Measurements from ENCODE around the gene TP63. TPM values are rescaled to one million over a fixed set of nuclear protein-coding genes. Genes with fewer than 3 reads are reported as not detected.

The TP63 gene
- polyA plus RNA-seq, 4 donors = under 0.01 to 0.12 (median 0.03) TPM; not detected in 1

DNA sequence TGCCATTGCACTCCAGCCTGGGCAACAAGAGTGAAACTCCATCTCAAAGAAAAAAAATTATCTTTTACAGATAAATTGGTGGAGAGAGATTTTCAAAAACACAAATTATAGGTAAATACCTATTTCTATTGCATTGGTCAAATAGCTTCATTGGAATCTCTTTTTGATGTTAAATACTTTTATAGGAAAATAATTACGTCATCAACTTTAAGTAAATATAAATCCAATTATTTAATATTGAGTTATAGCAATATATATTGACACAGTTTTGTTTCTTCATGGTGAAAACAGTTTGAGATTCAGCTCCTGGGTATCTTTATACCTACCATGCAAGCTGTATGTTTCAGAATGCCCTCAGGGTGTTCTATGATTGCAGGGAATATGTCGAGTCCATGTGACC is 172.1 kb downstream of the TP63 start:
- Histone ChIP-seq H3K4me3 (ENCODE audit: low read depth in 1 of 3, low read length in 3 of 3) (no peak overlapping the region), H3K27me3 (ENCODE audit: control insufficient read depth in 3 of 3, insufficient read depth in 3 of 3, low read length in 3 of 3) (no peaks in the 10 kb centered on the region), H3K9me3 (ENCODE audit: control insufficient read depth in 2 of 2, insufficient read depth in 1 of 2, low read depth in 1 of 2, low read length in 1 of 2) (no peaks in the 10 kb centered on the region), H3K27ac (ENCODE audit: low read depth in 1 of 3, low read length in 2 of 3) (no peak overlapping the region), H3K4me1 (ENCODE audit: control insufficient read depth in 3 of 3, insufficient read depth in 2 of 3, low read depth in 1 of 3, low read length in 2 of 3) (no peaks in the 10 kb centered on the region), H3K36me3 (ENCODE audit: control insufficient read depth in 3 of 3, insufficient read depth in 2 of 3, low read depth in 1 of 3, low read length in 3 of 3) (no peaks in the 10 kb centered on the region)
- no peak for DNase-seq
- no peak for FAIRE-seq
- 95 to 97% (median 96%) methylated on average over 2 of the region's 2 CpGs for WGBS, 3 donors

DNA sequence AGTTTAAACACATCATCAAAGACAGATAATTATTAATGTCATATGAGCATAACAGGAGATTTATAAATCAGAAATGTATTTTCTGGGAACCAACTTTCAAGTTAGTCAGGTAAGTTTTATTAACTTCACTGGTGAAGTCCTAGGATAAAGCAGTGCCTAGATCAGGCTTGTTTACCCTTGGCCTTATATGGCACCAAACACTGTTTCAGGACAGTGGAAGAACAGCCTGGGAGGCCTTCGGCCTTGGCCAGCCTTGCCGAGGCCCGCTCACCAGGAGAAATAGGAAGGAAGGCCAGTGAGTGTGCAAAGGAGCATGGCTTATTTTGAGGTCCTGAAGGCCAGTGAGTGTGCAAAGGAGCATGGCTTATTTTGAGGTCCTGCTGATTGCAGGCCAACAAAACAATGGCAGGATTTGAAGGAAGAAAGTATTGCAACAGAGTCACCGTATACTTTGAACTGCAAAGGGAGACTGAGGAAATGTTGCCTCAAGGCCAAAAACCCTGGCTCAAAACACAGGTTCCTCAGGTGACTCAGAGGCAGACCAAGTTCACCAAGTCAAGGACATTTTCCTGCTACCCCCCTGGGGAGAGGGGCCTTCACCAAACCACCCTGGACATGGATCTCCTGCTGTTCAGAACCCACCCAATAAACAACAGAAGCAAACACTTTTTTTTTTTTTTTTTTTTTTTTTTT is 174.3 kb downstream of the TP63 start:
- Histone ChIP-seq H3K27me3 (ENCODE audit: control insufficient read depth in 3 of 3, insufficient read depth in 3 of 3, low read length in 3 of 3) (no peaks in the 10 kb centered on the region), H3K4me3 (ENCODE audit: low read depth in 1 of 3, low read length in 3 of 3) (no peak overlapping the region), H3K9me3 (ENCODE audit: control insufficient read depth in 2 of 2, insufficient read depth in 1 of 2, low read depth in 1 of 2, low read length in 1 of 2) (no peaks in the 10 kb centered on the region), H3K4me1 (ENCODE audit: control insufficient read depth in 3 of 3, insufficient read depth in 2 of 3, low read depth in 1 of 3, low read length in 2 of 3) (no peaks in the 10 kb centered on the region), H3K27ac (ENCODE audit: low read depth in 1 of 3, low read length in 2 of 3) (no peak overlapping the region), H3K36me3 (ENCODE audit: control insufficient read depth in 3 of 3, insufficient read depth in 2 of 3, low read depth in 1 of 3, low read length in 3 of 3) (no peaks in the 10 kb centered on the region)
- 90 to 98% (median 95%) methylated on average over 4 of the region's 4 CpGs for whole genome bisulfite sequencing, 3 donors
- DNase-seq = no peak
- no peak for FAIRE-seq

DNA sequence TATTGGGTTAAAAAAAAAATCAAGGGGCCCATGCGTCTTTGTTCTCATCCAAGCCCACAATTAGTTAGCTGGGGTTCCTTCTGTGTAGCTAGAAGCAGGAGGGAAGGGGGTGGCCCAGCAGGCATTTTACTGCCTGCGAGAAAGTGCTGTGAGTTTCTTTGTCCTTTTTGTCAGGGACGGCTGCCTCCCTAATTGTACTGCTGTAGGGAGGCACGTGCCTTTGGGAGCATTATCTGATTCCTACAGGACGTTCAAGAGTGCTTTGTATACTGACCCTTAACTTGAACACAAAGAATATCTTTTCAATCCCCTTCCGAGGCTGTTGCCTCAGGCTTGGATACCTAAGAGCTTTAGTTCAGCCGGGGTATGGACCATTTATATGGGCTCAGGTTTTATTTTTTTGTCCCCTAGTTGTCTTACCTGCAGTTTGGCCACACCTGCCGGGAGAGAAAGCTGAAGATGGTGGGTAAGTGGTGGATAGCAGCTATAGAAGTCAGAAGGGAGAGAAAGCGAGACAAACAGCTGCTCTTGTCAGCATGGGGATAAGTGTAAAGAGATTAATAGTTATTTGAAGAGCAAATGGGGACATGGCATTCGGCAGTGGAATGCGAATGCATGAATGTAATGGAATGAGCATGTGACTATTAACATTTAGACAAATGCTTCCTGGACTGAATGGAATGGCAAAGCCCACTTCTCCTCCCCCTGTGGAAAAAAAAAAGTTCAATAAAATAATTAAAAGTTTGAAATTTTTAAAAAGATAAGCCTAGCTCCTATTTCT is 175.2 kb downstream of the TP63 start:
- Histone ChIP-seq H3K27ac (ENCODE audit: low read depth in 1 of 3, low read length in 2 of 3) (no peak overlapping the region), H3K27me3 (ENCODE audit: control insufficient read depth in 3 of 3, insufficient read depth in 3 of 3, low read length in 3 of 3) (no peaks in the 10 kb centered on the region), H3K9me3 (ENCODE audit: control insufficient read depth in 2 of 2, insufficient read depth in 1 of 2, low read depth in 1 of 2, low read length in 1 of 2) (no peaks in the 10 kb centered on the region), H3K4me1 (ENCODE audit: control insufficient read depth in 3 of 3, insufficient read depth in 2 of 3, low read depth in 1 of 3, low read length in 2 of 3) (no peaks in the 10 kb centered on the region), H3K4me3 (ENCODE audit: low read depth in 1 of 3, low read length in 3 of 3) (no peak overlapping the region), H3K36me3 (ENCODE audit: control insufficient read depth in 3 of 3, insufficient read depth in 2 of 3, low read depth in 1 of 3, low read length in 3 of 3) (no peaks in the 10 kb centered on the region)
- no peak for DNase-seq
- WGBS, 3 donors = 67 to 79% (median 77%) methylated on average over 11 of the region's 11 CpGs
- FAIRE-seq = no peak

DNA sequence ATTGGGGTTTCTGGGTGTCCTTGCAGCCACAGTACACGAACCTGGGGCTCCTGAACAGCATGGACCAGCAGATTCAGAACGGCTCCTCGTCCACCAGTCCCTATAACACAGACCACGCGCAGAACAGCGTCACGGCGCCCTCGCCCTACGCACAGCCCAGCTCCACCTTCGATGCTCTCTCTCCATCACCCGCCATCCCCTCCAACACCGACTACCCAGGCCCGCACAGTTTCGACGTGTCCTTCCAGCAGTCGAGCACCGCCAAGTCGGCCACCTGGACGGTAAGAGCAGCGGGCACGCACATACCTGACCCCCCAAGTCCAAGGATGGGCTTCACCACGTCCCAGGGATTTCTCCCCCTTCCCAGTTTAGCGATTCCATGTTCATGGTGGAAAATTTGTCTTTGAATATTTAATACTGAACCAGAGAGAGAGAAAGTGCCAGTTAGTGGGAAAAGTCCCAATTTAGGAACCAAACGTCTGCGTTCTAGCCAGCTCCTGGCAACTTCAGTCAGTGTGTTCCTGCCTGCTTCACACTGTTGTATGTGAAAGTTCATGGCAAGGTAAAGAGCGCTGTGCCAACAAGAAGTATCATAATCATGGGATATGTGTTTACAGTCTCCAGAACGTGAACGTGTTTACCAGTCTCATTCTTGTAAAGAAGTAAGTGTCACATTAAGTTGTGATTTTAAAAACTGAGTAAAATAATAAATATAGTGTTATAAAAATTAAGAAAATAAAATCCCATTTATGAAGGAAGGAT is 177.2 kb downstream of the TP63 start:
- Histone ChIP-seq H3K4me1 (ENCODE audit: control insufficient read depth in 3 of 3, insufficient read depth in 2 of 3, low read depth in 1 of 3, low read length in 2 of 3) (no peaks in the 10 kb centered on the region), H3K27me3 (ENCODE audit: control insufficient read depth in 3 of 3, insufficient read depth in 3 of 3, low read length in 3 of 3) (no peaks in the 10 kb centered on the region), H3K36me3 (ENCODE audit: control insufficient read depth in 3 of 3, insufficient read depth in 2 of 3, low read depth in 1 of 3, low read length in 3 of 3) (no peaks in the 10 kb centered on the region), H3K27ac (ENCODE audit: low read depth in 1 of 3, low read length in 2 of 3) (no peak overlapping the region), H3K9me3 (ENCODE audit: control insufficient read depth in 2 of 2, insufficient read depth in 1 of 2, low read depth in 1 of 2, low read length in 1 of 2) (no peaks in the 10 kb centered on the region), H3K4me3 (ENCODE audit: low read depth in 1 of 3, low read length in 3 of 3) (no peak overlapping the region)
- no peak for FAIRE-seq
- 91 to 93% (median 93%) methylated on average over 29 of the region's 29 CpGs for WGBS, 3 donors
- no peak for DNase-seq

DNA sequence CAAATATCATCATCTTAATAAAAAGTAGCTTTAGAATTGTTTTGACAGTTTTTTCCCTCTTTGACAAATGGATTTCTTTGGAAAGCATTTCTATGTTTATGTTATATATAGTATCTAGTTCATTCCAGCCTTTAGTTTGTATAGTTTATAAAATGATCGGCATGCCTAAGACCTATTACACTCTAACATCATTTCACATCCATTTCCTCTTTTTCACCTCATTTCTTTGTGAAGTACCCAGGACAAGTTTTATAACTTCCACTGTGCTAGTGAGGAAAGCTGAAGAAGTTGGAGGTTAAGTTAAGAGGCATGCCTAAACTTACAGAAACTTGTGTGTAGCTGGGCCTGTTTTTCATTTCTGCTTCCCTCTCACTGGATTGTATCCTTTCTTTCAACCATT is 178.4 kb downstream of the TP63 start:
- H3K9me3 ChIP-seq (ENCODE audit: control insufficient read depth in 2 of 2, insufficient read depth in 1 of 2, low read depth in 1 of 2, low read length in 1 of 2) = no peaks in the 10 kb centered on the region
- H3K36me3 ChIP-seq (ENCODE audit: control insufficient read depth in 3 of 3, insufficient read depth in 2 of 3, low read depth in 1 of 3, low read length in 3 of 3) = no peaks in the 10 kb centered on the region
- no peaks in the 10 kb centered on the region for H3K4me1 ChIP-seq (ENCODE audit: control insufficient read depth in 3 of 3, insufficient read depth in 2 of 3, low read depth in 1 of 3, low read length in 2 of 3)
- FAIRE-seq (no peak), DNase-seq (no peak)
- 63 to 89% (median 69%) methylated on average over 1 of the region's 1 CpG for WGBS, 3 donors
- no peaks in the 10 kb centered on the region for H3K27me3 ChIP-seq (ENCODE audit: control insufficient read depth in 3 of 3, insufficient read depth in 3 of 3, low read length in 3 of 3)
- no peak overlapping the region for H3K4me3 ChIP-seq (ENCODE audit: low read depth in 1 of 3, low read length in 3 of 3)
- no peak overlapping the region for H3K27ac ChIP-seq (ENCODE audit: low read depth in 1 of 3, low read length in 2 of 3)

DNA sequence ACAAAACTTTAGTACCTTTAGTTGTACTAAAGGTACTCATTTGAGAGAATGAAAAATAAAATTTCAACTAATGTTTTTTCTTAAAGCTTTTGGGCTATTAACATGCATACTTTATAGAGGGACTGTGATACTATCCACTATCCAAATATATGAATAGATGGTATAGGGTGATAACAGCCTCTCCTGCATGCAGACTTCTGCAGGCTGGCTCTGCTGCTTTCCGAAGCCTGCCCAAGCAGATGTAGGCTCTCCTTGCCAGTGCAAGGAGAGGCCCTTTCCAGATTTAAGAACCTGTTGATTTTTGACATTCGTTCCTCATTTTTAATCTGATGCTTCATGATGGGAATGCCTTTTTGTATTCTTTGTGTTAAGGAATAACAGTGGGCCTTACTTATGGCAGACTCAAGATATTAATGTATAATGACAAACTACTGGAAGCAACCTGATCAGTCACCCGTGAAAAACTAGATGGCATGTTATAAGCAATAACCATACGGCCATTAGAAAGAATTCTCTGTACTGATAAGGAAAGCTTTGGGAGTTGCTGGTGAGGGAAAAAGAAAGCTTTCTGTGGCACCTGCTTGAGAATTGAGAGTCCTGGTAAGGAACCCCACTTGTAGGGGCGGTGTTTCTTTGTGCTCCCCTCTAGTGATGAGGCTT is 181.7 kb downstream of the TP63 start:
- Histone ChIP-seq H3K27ac (ENCODE audit: low read depth in 1 of 3, low read length in 2 of 3) (no peak overlapping the region), H3K4me3 (ENCODE audit: low read depth in 1 of 3, low read length in 3 of 3) (no peak overlapping the region), H3K36me3 (ENCODE audit: control insufficient read depth in 3 of 3, insufficient read depth in 2 of 3, low read depth in 1 of 3, low read length in 3 of 3) (no peaks in the 10 kb centered on the region), H3K9me3 (ENCODE audit: control insufficient read depth in 2 of 2, insufficient read depth in 1 of 2, low read depth in 1 of 2, low read length in 1 of 2) (no peaks in the 10 kb centered on the region), H3K4me1 (ENCODE audit: control insufficient read depth in 3 of 3, insufficient read depth in 2 of 3, low read depth in 1 of 3, low read length in 2 of 3) (no peaks in the 10 kb centered on the region), H3K27me3 (ENCODE audit: control insufficient read depth in 3 of 3, insufficient read depth in 3 of 3, low read length in 3 of 3) (no peaks in the 10 kb centered on the region)
- 63 to 80% (median 76%) methylated on average over 5 of the region's 5 CpGs for WGBS, 3 donors
- DNase-seq (no peak), FAIRE-seq (no peak)

DNA sequence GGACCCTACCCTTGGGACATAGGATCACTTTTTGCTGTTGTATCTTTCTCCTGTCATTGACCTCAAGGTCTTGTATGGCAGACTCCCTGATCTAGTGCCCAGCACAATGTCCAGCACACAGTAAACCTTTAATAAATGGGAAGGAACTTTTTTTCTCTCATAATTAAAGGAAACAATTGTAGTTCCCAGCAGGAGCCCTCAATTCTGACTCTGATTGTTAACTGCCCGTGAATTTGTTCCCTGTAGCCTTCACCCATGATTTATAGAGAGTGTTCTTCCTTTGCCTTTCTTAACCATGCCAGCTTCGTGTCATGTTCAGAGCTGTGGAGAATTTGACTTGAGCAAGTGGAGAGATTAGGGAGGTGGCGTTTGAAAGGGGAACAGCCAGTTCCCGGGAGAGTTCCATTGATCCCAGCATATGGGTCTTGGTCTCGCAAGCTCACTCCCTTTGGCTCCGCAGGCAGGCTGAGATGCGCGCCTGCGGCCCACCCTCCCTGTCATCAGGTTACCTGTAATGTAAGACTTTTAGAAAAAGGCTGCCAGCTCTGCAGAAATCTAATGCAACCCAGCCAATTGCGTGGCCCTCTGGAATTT is 182.6 kb downstream of the TP63 start:
- 83 to 90% (median 87%) methylated on average over 10 of the region's 10 CpGs for WGBS, 3 donors
- no peaks in the 10 kb centered on the region for H3K4me1 ChIP-seq (ENCODE audit: control insufficient read depth in 3 of 3, insufficient read depth in 2 of 3, low read depth in 1 of 3, low read length in 2 of 3)

DNA sequence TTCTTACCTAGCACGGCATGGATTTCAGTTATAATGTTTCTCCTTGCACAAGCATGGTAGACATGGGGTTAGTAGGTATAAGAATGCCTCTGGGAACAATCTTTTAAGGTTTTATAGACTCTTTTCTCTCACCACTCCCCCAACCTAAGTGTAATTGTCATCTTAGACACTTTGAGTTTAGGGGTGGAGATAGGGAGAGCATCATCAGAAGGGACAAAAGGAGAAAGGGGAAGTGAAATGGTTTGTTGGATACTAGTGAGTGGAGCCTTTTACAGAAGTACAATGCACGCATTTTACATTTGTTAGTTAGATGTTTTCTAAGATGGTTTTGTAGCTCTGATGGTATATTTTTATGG is 189.2 kb downstream of the TP63 start:
- no peaks in the 10 kb centered on the region for H3K36me3 ChIP-seq (ENCODE audit: control insufficient read depth in 3 of 3, insufficient read depth in 2 of 3, low read depth in 1 of 3, low read length in 3 of 3)
- H3K9me3 ChIP-seq (ENCODE audit: control insufficient read depth in 2 of 2, insufficient read depth in 1 of 2, low read depth in 1 of 2, low read length in 1 of 2) = no peaks in the 10 kb centered on the region
- 78 to 87% (median 82%) methylated on average over 2 of the region's 2 CpGs for WGBS, 3 donors
- no peak overlapping the region for H3K27ac ChIP-seq (ENCODE audit: low read depth in 1 of 3, low read length in 2 of 3)
- DNase-seq (no peak), FAIRE-seq (no peak)
- H3K4me3 ChIP-seq (ENCODE audit: low read depth in 1 of 3, low read length in 3 of 3) = no peak overlapping the region
- no peaks in the 10 kb centered on the region for H3K27me3 ChIP-seq (ENCODE audit: control insufficient read depth in 3 of 3, insufficient read depth in 3 of 3, low read length in 3 of 3)
- H3K4me1 ChIP-seq (ENCODE audit: control insufficient read depth in 3 of 3, insufficient read depth in 2 of 3, low read depth in 1 of 3, low read length in 2 of 3) = no peaks in the 10 kb centered on the region

More for the DNA sequence above, 182.6 kb downstream of the TP63 start:
- Histone ChIP-seq H3K4me3 (ENCODE audit: low read depth in 1 of 3, low read length in 3 of 3) (no peak overlapping the region), H3K36me3 (ENCODE audit: control insufficient read depth in 3 of 3, insufficient read depth in 2 of 3, low read depth in 1 of 3, low read length in 3 of 3) (no peaks in the 10 kb centered on the region), H3K9me3 (ENCODE audit: control insufficient read depth in 2 of 2, insufficient read depth in 1 of 2, low read depth in 1 of 2, low read length in 1 of 2) (no peaks in the 10 kb centered on the region), H3K27me3 (ENCODE audit: control insufficient read depth in 3 of 3, insufficient read depth in 3 of 3, low read length in 3 of 3) (no peaks in the 10 kb centered on the region), H3K27ac (ENCODE audit: low read depth in 1 of 3, low read length in 2 of 3) (no peak overlapping the region)
- DNase-seq (no peak), FAIRE-seq (no peak)
